Stimulated activated CD4-positive, alpha-beta T cell treated with anti-CD3 and anti-CD28 coated beads, Interleukin-12 subunit alpha, Interleukin-12 subunit beta, amount 100 ng/mL, for 24 hours (primary cell): ENCODE results near the gene MBP.
A peak's percentile ranks its signal among the peaks of the same experiment; 100 is the strongest.
"Not testable (repeated sequence)": the region's sequence is repeated elsewhere in the genome, so short reads cannot be mapped to it uniquely, and the experiment has no call there.

Source experiments
- DNase-seq, 2 experiments: peaks; one replicate each; pipeline ENCODE4 v3.0.0-alpha.2; 2020; ENCODE audit warnings: low read depth in 2 of 2

Gene MBP

GRCh38 chr18:77006305-77007175 lies 126.0 kb downstream of the MBP start:
- DNase-seq = no peak

DNA sequence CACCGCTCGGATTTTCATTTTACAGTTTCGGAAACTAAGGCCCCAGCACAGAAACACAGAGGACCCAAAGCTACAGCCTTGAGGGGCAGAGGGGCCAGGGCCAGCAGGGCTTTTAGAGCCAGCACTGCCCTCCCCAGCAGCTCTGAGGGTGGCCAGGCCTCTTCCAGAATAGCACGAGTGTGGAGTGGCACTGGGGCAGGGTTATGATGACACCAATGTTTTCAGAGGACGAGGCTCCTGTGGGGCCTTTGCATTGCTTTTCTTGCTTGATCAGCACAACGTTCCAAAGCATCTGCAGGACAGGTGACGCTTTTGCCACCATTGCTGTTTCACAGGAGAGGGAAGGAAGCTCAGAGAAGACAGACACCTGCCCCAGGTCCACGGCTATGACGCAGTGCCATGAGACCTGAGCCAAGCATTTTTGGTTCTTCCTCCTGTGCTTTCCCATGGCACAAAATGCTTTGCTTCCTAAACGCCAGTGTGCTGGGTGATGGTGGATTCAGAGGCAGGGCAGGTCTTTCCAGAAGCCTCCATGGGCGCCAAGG lies 126.9 kb downstream of the MBP start:
- no peak for DNase-seq

- DNase-seq = no peak
Measured at GRCh38 chr18:77004555-77005380, 127.8 kb downstream of the MBP start.

DNA sequence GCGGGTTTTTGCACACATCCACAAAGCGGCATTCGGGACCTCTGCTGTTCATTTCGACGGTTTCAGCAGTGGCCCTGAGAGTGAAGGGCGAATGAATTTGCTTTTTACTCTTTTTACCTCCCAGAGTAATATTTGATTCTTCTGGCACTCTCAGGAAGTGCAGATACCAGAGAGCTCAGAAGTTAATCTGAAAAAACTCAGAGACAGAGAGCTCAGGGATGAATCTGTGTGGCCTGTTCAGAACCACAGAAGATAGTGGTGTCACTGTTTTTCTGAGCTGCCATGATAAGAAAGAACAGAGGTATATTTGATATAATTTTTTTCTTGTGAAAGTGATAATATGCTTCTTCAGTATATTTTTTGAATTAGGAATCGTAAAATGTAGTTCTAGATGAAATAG lies 129.3 kb downstream of the MBP start:
- DNase-seq = no peak

DNA sequence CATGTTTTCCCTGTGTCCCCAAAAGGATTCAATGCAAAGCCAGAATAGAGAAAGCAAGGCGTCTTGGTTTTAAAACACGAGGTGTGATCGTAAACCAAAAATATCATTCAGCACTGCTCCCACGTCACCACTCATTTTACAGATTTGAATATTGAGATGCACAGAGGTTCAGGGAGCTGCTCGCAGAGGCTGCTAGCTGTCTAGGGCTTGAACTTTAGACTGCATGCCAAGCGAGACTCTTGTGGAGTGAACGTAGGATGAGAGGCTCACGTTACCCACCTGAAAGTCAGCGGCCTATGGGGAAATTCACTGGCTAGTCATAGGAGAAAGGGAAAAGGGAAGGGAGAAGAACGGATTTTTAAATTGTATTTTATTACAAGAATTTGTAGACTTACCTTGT lies 130.1 kb downstream of the MBP start:
- DNase-seq = no peak

DNA sequence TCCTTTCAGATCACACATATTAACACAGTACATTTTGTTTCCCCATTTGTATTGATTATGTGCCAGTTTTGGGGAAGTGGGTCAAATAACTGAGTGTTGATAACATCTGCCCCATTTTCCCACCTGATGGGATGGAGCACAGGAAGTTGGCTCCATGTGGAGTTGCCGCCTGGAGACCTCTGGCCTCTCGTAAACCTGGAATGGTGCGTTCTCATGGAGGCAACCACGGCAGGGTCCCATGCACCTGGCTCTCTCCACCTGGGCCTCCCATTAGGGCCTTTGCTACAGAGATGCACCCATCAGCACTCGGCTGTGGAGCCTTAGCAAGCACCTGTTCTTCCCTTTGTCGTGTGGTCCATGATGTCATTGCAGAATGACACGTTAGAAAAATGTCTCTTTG lies 130.6 kb downstream of the MBP start:
- DNase-seq = no peak

GRCh38 chr18:77001041-77001440 lies 131.5 kb downstream of the MBP start:
- DNase-seq = no peak

GRCh38 chr18:77000527-77000926 lies 132.1 kb downstream of the MBP start:
- DNase-seq = peak in 1 of 2 experiments; percentile 33

- no peak for DNase-seq
Measured at GRCh38 chr18:76999077-76999476, 133.5 kb downstream of the MBP start.

GRCh38 chr18:76997951-76998808 lies 134.4 kb downstream of the MBP start:
- DNase-seq = no peak

- no peak for DNase-seq
Measured at GRCh38 chr18:76996429-76996828, 136.2 kb downstream of the MBP start.

DNA sequence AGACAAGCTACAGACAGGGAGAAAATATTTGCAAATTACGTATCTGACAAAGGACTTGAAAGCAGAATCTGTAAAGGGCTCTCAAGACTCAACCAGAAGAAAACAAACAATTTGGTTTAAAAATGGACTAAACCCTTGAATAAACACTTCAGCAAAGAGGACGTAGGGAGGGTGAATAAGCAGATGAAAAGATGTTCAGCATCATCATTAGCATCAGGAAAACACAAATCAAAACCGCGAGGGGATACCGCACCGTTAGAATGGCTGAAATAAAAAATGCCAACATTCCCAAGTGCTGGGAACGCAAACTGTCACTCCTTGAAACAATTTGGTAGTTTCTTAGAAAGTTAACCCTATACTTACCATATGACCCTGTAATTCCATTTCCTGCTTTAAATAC lies 136.7 kb downstream of the MBP start:
- no peak for DNase-seq

- no peak for DNase-seq
Measured at GRCh38 chr18:76994086-76994654, 138.4 kb downstream of the MBP start.

- no peak for DNase-seq
Measured at GRCh38 chr18:76993573-76993972, 139.0 kb downstream of the MBP start.

- DNase-seq = no peak
Measured at GRCh38 chr18:76993085-76993382, 139.5 kb downstream of the MBP start.

DNA sequence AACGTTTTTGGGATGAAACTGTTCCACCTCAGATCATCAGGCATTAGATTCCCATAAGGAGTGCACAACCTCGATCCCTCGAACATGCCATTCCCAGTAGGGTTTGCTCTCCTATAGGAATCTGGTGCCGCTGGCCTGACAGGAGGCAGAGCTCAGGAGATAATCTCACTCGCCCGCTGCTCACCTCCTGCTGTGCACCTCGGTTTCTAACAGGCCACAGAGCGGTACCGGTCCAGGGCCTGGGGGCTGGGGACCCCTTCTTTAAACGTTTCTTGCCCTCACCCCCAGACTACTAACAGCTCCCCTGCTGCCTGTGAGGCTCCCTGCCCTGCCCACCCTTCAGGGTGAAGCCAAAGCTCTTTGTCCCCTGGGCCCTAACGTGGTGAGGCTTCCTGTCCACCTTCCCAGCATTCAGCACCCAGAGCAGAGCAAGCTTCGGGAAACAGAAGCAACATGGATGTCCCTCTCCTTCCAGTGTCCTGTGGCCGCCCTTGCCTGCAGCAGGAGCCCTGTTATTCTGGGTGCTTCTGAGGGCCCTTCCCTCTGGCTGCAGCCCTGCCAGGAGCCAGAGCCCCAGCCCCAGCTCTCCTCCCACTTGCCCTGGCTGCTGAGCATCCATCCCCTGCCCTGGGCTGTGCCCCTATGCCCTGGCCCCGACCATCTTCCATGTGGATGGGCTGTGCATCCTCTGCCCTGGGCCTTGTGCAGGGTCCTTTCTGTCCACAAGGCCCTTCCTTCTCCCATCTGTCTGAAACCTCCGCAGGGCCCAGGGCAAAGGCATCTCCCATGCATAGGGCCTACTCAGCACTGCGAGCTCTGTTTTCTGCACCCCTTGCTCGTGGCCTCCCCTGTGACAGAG lies 140.1 kb downstream of the MBP start:
- DNase-seq = no peak

DNA sequence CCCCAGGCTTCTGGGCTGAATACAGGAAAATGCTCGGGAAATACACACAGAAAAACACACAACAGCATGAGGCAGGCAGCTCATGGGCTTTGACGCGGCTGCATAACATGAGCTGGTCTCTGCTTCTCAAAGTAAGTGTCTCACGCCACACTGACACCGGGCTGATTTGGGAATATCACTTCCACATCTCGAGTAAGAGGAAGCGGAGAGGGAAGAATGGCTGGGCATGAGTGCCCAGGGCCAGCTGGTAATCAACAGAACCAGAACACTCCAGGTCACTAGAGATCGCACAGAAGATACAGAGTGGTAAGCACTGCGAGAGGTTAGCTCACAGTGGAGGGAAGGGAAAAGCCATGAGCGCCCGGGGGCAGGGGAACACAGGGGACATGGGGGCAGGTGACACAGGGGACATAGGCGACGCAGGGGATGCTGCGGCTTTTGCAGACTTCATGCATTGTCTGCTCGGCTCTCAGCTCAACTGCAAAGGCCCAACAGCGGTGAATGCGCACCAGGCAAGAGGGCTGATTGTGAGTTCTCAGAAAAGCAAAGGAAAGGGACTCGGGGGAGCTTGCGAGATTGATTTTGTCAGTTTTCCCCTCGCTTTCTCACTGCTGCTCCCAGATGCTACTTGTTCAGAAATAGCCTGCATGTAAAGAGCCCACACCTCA lies 141.4 kb downstream of the MBP start:
- no peak for DNase-seq

GRCh38 chr18:76990343-76991020 lies 142.1 kb downstream of the MBP start:
- DNase-seq = not testable (repeated sequence)

DNA sequence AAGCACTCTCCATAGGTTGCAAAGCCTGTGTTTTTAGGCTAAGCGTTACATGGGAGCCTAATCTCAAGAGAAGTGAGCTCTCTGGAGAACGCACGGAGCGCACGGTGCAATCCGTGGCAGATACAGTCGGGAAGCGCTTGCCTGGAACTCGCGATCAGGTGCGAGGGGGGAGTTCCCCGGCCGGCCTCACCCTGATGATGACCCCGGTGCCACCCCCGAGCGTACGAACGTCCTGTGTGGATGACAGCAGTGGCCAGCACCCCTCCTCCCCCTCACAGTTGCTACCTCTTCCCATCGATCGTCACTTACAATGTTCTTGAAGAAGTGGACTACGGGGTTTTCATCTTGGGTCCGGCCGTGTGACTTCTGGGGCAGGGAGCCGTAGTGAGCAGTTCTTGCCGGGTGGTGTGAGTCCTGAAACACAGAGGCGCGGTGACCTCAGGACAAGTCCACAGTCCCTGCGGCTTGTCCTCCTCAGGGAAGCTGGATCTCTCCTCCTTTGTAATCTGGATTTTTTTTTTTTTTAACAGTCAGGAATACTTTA lies 142.9 kb downstream of the MBP start:
- no peak for DNase-seq
